CD4-positive, alpha-beta T cell treated with Interleukin-1 beta for 1 hour (primary cell): ENCODE data around the gene MTHFSD.

Experiments
- DNase-seq, 2 donors: peaks; one replicate each; pipeline ENCODE4 v3.0.0-alpha.2; 2020 to 2022

Gene MTHFSD

GRCh38 chr16:86528061-86528929 lies 26.7 kb downstream of the MTHFSD start:
- no peak for DNase-seq

GRCh38 chr16:86527366-86527765 lies 27.7 kb downstream of the MTHFSD start:
- DNase-seq = no peak

GRCh38 chr16:86525696-86526095 lies 29.3 kb downstream of the MTHFSD start:
- no peak for DNase-seq

GRCh38 chr16:86524029-86524428 lies 31.0 kb downstream of the MTHFSD start:
- no peak for DNase-seq

- no peak for DNase-seq
Measured at GRCh38 chr16:86523166-86523740, 31.8 kb downstream of the MTHFSD start.

GRCh38 chr16:86522634-86523033 lies 32.4 kb downstream of the MTHFSD start:
- DNase-seq = no peak

GRCh38 chr16:86521236-86522197 lies 33.5 kb downstream of the MTHFSD start:
- DNase-seq = no peak

GRCh38 chr16:86520317-86521210 lies 34.5 kb downstream of the MTHFSD start:
- no peak for DNase-seq

- peak; percentile 48 for DNase-seq
Measured at GRCh38 chr16:86519649-86520316, 35.3 kb downstream of the MTHFSD start.

GRCh38 chr16:86519007-86519648 lies 35.9 kb downstream of the MTHFSD start:
- no peak for DNase-seq

GRCh38 chr16:86517652-86518258 lies 37.3 kb downstream of the MTHFSD start:
- peak in 1 of 2 donors; percentile 5 for DNase-seq

GRCh38 chr16:86517033-86517432 lies 38.0 kb downstream of the MTHFSD start:
- DNase-seq = no peak

- DNase-seq = no peak
Measured at GRCh38 chr16:86516623-86517003, 38.4 kb downstream of the MTHFSD start.

GRCh38 chr16:86515777-86516622 lies 39.0 kb downstream of the MTHFSD start:
- DNase-seq = no peak

GRCh38 chr16:86515413-86515776 lies 39.6 kb downstream of the MTHFSD start:
- DNase-seq = no peak

- DNase-seq = no peak
Measured at GRCh38 chr16:86514481-86515376, 40.3 kb downstream of the MTHFSD start.

GRCh38 chr16:86513471-86514277 lies 41.4 kb downstream of the MTHFSD start:
- DNase-seq = no peak
